ENCODE measurements around the gene RASEF. TPM values are rescaled to one million over a fixed set of nuclear protein-coding genes. Genes with fewer than 3 reads are reported as not detected.

The RASEF gene
- polyA plus RNA-seq, 1 experiment = 0.05 TPM

GRCh38 chr9:83071626-83072025 is 8.7 kb upstream of the RASEF start:
- Histone ChIP-seq H3K9me3 (ENCODE audit: control insufficient read depth, insufficient read depth, low read length) (no peaks in the 10 kb centered on the region), H3K4me3 (ENCODE audit: low read depth, low read length) (no peak overlapping the region), H3K27me3 (ENCODE audit: control insufficient read depth, insufficient read depth, low read length) (no peaks in the 10 kb centered on the region), H3K27ac (ENCODE audit: low read depth, low read length) (no peak overlapping the region)
- no peak for TF ChIP-seq CTCF (IDR thresholded peaks at IDR 0.05; ENCODE audit: low read depth, low read length)
- DNase-seq (ENCODE audit: low read depth, low spot score) = no peak
- CTCF ChIA-PET = no interaction called here
- POLR2A ChIA-PET = no interaction called here

GRCh38 chr9:83070261-83070660 is 7.3 kb upstream of the RASEF start:
- Histone ChIP-seq H3K27ac (ENCODE audit: low read depth, low read length) (no peak overlapping the region), H3K9me3 (ENCODE audit: control insufficient read depth, insufficient read depth, low read length) (no peaks in the 10 kb centered on the region), H3K4me3 (ENCODE audit: low read depth, low read length) (no peak overlapping the region), H3K27me3 (ENCODE audit: control insufficient read depth, insufficient read depth, low read length) (no peaks in the 10 kb centered on the region)
- peak; percentile 21 for DNase-seq (ENCODE audit: low read depth, low spot score)
- TF ChIP-seq CTCF (IDR thresholded peaks at IDR 0.05; ENCODE audit: low read depth, low read length) = no peak
- ChIA-PET CTCF (no interaction called here), POLR2A (no interaction called here)

GRCh38 chr9:83069651-83070050 is 6.7 kb upstream of the RASEF start:
- Histone ChIP-seq H3K9me3 (ENCODE audit: control insufficient read depth, insufficient read depth, low read length) (no peaks in the 10 kb centered on the region), H3K4me3 (ENCODE audit: low read depth, low read length) (no peak overlapping the region), H3K27ac (ENCODE audit: low read depth, low read length) (no peak overlapping the region), H3K27me3 (ENCODE audit: control insufficient read depth, insufficient read depth, low read length) (no peaks in the 10 kb centered on the region)
- no peak for DNase-seq (ENCODE audit: low read depth, low spot score)
- TF ChIP-seq CTCF (IDR thresholded peaks at IDR 0.05; ENCODE audit: low read depth, low read length) = no peak
- POLR2A ChIA-PET = no interaction called here
- CTCF ChIA-PET = no interaction called here

- POLR2A ChIA-PET = no interaction called here
- H3K9me3 ChIP-seq (ENCODE audit: control insufficient read depth, insufficient read depth, low read length) = no peaks in the 10 kb centered on the region
Measured at GRCh38 chr9:83068414-83068813, 5.5 kb upstream of the RASEF start.

GRCh38 chr9:83067579-83067978 is 4.6 kb upstream of the RASEF start:
- CTCF ChIA-PET = no interaction called here
- DNase-seq (ENCODE audit: low read depth, low spot score) = no peak
- POLR2A ChIA-PET = no interaction called here

More at GRCh38 chr9:83068414-83068813, 5.5 kb upstream of the RASEF start:
- Histone ChIP-seq H3K27ac (ENCODE audit: low read depth, low read length) (no peak overlapping the region), H3K4me3 (ENCODE audit: low read depth, low read length) (no peak overlapping the region), H3K27me3 (ENCODE audit: control insufficient read depth, insufficient read depth, low read length) (peaks cover under 1% of the 10 kb centered on the region)
- TF ChIP-seq CTCF (IDR thresholded peaks at IDR 0.05; ENCODE audit: low read depth, low read length) = no peak
- no peak for DNase-seq (ENCODE audit: low read depth, low spot score)
- CTCF ChIA-PET = no interaction called here

More at GRCh38 chr9:83067579-83067978, 4.6 kb upstream of the RASEF start:
- Histone ChIP-seq H3K9me3 (ENCODE audit: control insufficient read depth, insufficient read depth, low read length) (peaks cover 2% of the 10 kb centered on the region; the same call in 1 of the 2 replicates), H3K27me3 (ENCODE audit: control insufficient read depth, insufficient read depth, low read length) (peaks cover 9% of the 10 kb centered on the region), H3K4me3 (ENCODE audit: low read depth, low read length) (no peak overlapping the region), H3K27ac (ENCODE audit: low read depth, low read length) (no peak overlapping the region)
- TF ChIP-seq CTCF (IDR thresholded peaks at IDR 0.05; ENCODE audit: low read depth, low read length) = no peak

Data from AG04450 (cell line).